Keratinocyte (primary cell): ENCODE results near the gene RMND1.

Experiments
- CTCF ChIP-seq, 3 experiments: IDR thresholded peaks in 1 of 3; conservative IDR thresholded peaks in 1 of 3; optimal IDR thresholded peaks in 1 of 3; 2 replicates in 2 of 3; 3 replicates in 1 of 3; pipeline versions ENCODE3 to v1.5.1; 2011; ENCODE audit warnings: low read length in 3 of 3, mild to moderate bottlenecking in 3 of 3, moderate library complexity in 2 of 3, control low read depth in 1 of 3, inconsistent platforms in 1 of 3; ENCODE audit not compliant: insufficient read depth in 2 of 3; ENCODE audit errors: extremely low read depth in 1 of 3
- EZH2 ChIP-seq: IDR thresholded peaks from one replicate; pipeline ENCODE4 v1.6.1; 2012; ENCODE audit warnings: inconsistent platforms, mild to moderate bottlenecking, low read length, moderate library complexity

GRCh38 chr6:151483994-151484393 is 32.1 kb upstream of the RMND1 start:
- TF ChIP-seq CTCF (optimal IDR thresholded peaks at IDR 0.05 in 1 of 3, IDR thresholded peaks at IDR 0.05 in 1 of 3, conservative IDR thresholded peaks at IDR 0.05 in 1 of 3; ENCODE audit: extremely low read depth in 1 of 3, insufficient read depth in 2 of 3, low read length in 3 of 3) (no peak), EZH2 (no peak)
